SK-N-SH treated with all-trans-retinoic acid at 6 μM for 48 hours (cell line): ENCODE measurements around the gene IPPK.

Experiments used
- ARNTL ChIP-seq: fragments of 450-650 bp; formaldehyde crosslinking; IDR thresholded peaks from 2 replicates; pipeline ENCODE4 v1.5.0; 2020; ENCODE audit warnings: low read depth, mild to moderate bottlenecking, moderate library complexity, borderline replicate concordance
- BACH2 ChIP-seq: fragments of 250-450 bp; sonication (Bioruptor Pico); IDR thresholded peaks from 2 replicates; pipeline ENCODE4 v1.9.0; 2021; ENCODE audit warnings: mild to moderate bottlenecking, borderline replicate concordance
- GLIS3 ChIP-seq: fragments of 250-450 bp; sonication (Bioruptor Pico); IDR thresholded peaks from 2 replicates; pipeline ENCODE4 v1.5.0; 2020; ENCODE audit warnings: mild to moderate bottlenecking, moderate library complexity
- TCF4 ChIP-seq: fragments of 250-450 bp; sonication (Bioruptor Pico); IDR thresholded peaks from 2 replicates; pipeline ENCODE4 v1.8.0; 2021; ENCODE audit warnings: mild to moderate bottlenecking, moderate library complexity, borderline replicate concordance
- ZNF8 ChIP-seq: fragments of 450-650 bp; formaldehyde crosslinking; IDR thresholded peaks from 2 replicates; pipeline ENCODE4 v1.5.0; 2020; ENCODE audit warnings: mild to moderate bottlenecking, moderate library complexity
- TF ChIP-seq, protein P1 (sequence below): fragments of 250-450 bp; sonication (Bioruptor Pico); IDR thresholded peaks from 2 replicates; pipeline ENCODE4 v1.5.1; 2020; ENCODE audit warnings: low read depth, mild to moderate bottlenecking, moderate library complexity
- TF ChIP-seq, protein P2 (sequence below): fragments of 250-450 bp; sonication (Bioruptor Pico); IDR thresholded peaks from 2 replicates; pipeline ENCODE4 v1.8.0; 2021; ENCODE audit warnings: low read depth, mild to moderate bottlenecking, moderate library complexity, borderline replicate concordance
- TF ChIP-seq, protein P3 (sequence below): fragments of 250-450 bp; sonication (Bioruptor Pico); IDR thresholded peaks from 2 replicates; pipeline ENCODE4 v1.8.0; 2020; ENCODE audit warnings: mild to moderate bottlenecking, moderate library complexity, borderline replicate concordance

- TF ChIP-seq, protein P1, sequence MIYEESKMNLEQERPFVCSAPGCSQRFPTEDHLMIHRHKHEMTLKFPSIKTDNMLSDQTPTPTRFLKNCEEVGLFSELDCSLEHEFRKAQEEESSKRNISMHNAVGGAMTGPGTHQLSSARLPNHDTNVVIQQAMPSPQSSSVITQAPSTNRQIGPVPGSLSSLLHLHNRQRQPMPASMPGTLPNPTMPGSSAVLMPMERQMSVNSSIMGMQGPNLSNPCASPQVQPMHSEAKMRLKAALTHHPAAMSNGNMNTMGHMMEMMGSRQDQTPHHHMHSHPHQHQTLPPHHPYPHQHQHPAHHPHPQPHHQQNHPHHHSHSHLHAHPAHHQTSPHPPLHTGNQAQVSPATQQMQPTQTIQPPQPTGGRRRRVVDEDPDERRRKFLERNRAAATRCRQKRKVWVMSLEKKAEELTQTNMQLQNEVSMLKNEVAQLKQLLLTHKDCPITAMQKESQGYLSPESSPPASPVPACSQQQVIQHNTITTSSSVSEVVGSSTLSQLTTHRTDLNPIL (CRISPR knock-in tag) = no peak
- TF ChIP-seq TCF4 (CRISPR knock-in tag) (no peak), BACH2 (CRISPR knock-in tag) (no peak), ARNTL (CRISPR knock-in tag) (no peak), GLIS3 (CRISPR knock-in tag) (no peak), ZNF8 (CRISPR knock-in tag) (no peak)
- TF ChIP-seq, protein P2, sequence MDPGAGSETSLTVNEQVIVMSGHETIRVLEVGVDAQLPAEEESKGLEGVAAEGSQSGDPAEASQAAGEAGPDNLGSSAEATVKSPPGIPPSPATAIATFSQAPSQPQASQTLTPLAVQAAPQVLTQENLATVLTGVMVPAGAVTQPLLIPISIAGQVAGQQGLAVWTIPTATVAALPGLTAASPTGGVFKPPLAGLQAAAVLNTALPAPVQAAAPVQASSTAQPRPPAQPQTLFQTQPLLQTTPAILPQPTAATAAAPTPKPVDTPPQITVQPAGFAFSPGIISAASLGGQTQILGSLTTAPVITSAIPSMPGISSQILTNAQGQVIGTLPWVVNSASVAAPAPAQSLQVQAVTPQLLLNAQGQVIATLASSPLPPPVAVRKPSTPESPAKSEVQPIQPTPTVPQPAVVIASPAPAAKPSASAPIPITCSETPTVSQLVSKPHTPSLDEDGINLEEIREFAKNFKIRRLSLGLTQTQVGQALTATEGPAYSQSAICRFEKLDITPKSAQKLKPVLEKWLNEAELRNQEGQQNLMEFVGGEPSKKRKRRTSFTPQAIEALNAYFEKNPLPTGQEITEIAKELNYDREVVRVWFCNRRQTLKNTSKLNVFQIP (CRISPR knock-in tag) = no peak
- TF ChIP-seq, protein P3, sequence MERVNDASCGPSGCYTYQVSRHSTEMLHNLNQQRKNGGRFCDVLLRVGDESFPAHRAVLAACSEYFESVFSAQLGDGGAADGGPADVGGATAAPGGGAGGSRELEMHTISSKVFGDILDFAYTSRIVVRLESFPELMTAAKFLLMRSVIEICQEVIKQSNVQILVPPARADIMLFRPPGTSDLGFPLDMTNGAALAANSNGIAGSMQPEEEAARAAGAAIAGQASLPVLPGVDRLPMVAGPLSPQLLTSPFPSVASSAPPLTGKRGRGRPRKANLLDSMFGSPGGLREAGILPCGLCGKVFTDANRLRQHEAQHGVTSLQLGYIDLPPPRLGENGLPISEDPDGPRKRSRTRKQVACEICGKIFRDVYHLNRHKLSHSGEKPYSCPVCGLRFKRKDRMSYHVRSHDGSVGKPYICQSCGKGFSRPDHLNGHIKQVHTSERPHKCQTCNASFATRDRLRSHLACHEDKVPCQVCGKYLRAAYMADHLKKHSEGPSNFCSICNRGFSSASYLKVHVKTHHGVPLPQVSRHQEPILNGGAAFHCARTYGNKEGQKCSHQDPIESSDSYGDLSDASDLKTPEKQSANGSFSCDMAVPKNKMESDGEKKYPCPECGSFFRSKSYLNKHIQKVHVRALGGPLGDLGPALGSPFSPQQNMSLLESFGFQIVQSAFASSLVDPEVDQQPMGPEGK (CRISPR knock-in tag) = no peak
Measured at GRCh38 chr9:92619601-92620300, 50.2 kb downstream of the IPPK start.
